NCI-H1417 treated with DMSO at 0.1 percent for 48 hours (cell line): Measurements from ENCODE around the gene KHNYN.

Experiments used
- DNase-seq: peaks from one replicate; lab custom pipeline; 2025; lab: John Stamatoyannopoulos, UW

KHNYN gene

GRCh38 chr14:24401810-24402702 lies 27.7 kb upstream of the KHNYN start:
- DNase-seq: no peak

- no peak for DNase-seq
Measured at GRCh38 chr14:24403294-24403998, 26.3 kb upstream of the KHNYN start.

GRCh38 chr14:24404814-24405213 lies 24.9 kb upstream of the KHNYN start:
- no peak for DNase-seq

GRCh38 chr14:24406416-24406815 lies 23.3 kb upstream of the KHNYN start:
- DNase-seq: no peak

GRCh38 chr14:24407608-24408325 lies 22.0 kb upstream of the KHNYN start:
- DNase-seq: no peak

- DNase-seq: no peak
Measured at GRCh38 chr14:24408764-24409163, 21.0 kb upstream of the KHNYN start.

GRCh38 chr14:24409192-24409591 lies 20.6 kb upstream of the KHNYN start:
- DNase-seq: no peak

GRCh38 chr14:24409956-24410355 lies 19.8 kb upstream of the KHNYN start:
- DNase-seq: no peak

GRCh38 chr14:24411443-24412389 lies 18.0 kb upstream of the KHNYN start:
- DNase-seq: no peak

GRCh38 chr14:24414077-24414476 lies 15.7 kb upstream of the KHNYN start:
- no peak for DNase-seq

- DNase-seq: no peak
Measured at GRCh38 chr14:24414732-24415420, 14.9 kb upstream of the KHNYN start.

GRCh38 chr14:24415421-24416253 lies 14.1 kb upstream of the KHNYN start:
- no peak for DNase-seq

GRCh38 chr14:24416254-24416931 lies 13.4 kb upstream of the KHNYN start:
- DNase-seq: no peak

- DNase-seq: no peak
Measured at GRCh38 chr14:24416932-24417619, 12.7 kb upstream of the KHNYN start.

- DNase-seq: no peak
Measured at GRCh38 chr14:24417832-24418491, 11.8 kb upstream of the KHNYN start.

GRCh38 chr14:24418492-24418873 lies 11.3 kb upstream of the KHNYN start:
- DNase-seq: no peak

- no peak for DNase-seq
Measured at GRCh38 chr14:24422261-24422660, 7.5 kb upstream of the KHNYN start.
